Cardiac fibroblast (primary cell): ENCODE data around the gene PEAK3.

ENCODE experiments used
- DNase-seq, 2 donors: peaks; one replicate each; pipeline versions ENCODE4 v3.0.0 to v3.0.0-alpha.2; 2010; ENCODE audit warnings: low read depth in 2 of 2
- H3K4me3 ChIP-seq, 2 donors: replicated peaks in 1 of 2; 1 replicate in 1 of 2; 2 replicates in 1 of 2; pipeline ENCODE4 v1.5.1; 2011; ENCODE audit warnings: low read depth in 2 of 2, low read length in 2 of 2, mild to moderate bottlenecking in 2 of 2, moderate library complexity in 1 of 2
- TF ChIP-seq, protein P1 (sequence below): IDR thresholded peaks from one replicate; pipeline ENCODE4 v1.5.1; 2011; ENCODE audit warnings: low read depth, mild to moderate bottlenecking, low read length, inconsistent platforms

PEAK3 gene, protein sequence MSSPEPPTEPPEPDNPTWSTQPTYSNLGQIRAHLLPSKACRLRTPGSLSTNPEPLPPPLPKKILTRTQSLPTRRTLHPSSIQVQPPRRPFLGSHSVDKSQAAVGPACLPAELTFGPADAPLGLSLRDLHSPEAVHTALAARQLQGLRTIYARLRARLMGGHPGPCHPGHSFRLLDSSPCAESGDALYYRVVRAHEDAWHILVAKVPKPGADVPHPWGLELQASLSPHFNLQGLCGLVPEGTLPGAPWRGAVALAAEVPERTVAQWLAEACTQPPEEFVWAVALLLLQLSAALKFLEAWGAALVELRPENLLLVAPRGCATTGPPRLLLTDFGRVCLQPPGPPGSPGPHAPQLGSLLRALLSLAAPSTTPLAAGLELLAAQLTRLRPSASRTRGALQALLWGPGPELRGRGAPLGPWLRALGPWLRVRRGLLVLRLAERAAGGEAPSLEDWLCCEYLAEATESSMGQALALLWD

DNA sequence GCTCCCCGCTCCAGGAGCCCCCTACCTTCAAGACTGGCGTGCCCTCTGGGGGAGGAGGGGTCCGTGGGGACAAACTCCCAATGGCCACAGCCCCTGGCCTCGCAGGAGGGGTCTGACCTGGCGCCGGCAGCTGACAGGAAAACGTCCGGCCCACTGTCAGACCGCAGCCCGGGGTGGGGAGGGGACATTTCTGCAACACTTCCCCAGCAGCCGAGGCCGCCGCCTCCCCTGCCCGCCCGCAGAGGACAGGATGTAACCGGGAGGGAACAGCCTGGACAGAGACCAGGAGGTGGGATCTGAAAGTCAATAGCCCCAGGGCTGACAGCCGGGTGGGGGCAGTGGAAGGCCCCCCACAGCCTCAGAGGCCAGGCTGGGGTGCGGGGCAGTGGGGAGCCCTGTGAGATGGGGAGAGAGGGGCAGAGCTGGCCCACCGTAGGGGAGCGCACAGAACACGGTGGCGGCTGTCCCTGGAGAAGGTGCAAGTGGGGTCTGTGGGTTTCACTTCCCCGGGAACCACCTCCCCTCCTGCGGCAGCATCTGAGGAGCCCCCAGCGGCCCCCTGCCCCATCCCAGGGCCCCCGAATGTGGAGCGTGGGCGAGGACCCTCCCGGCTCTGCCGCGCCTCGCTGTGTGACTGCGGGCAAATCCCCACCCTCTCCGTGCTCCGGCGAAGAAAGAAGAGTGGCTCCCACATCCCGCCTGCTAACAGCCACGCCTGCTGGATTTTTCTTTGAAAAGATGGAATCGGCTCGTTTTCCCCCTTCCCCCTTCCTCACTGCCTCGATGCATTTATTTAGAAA is at the start of gene PEAK3:
TSS of gene PEAK3 (minus strand) at position 114 of the 800 bp plus-strand sequence. CDS start 1,244 bp downstream, outside the sequence.
- peak within 1 kb of the TSS; percentile 26 to 39 for H3K4me3 ChIP-seq
- peak; percentile 31 to 51 for DNase-seq
- TF ChIP-seq, protein P1, sequence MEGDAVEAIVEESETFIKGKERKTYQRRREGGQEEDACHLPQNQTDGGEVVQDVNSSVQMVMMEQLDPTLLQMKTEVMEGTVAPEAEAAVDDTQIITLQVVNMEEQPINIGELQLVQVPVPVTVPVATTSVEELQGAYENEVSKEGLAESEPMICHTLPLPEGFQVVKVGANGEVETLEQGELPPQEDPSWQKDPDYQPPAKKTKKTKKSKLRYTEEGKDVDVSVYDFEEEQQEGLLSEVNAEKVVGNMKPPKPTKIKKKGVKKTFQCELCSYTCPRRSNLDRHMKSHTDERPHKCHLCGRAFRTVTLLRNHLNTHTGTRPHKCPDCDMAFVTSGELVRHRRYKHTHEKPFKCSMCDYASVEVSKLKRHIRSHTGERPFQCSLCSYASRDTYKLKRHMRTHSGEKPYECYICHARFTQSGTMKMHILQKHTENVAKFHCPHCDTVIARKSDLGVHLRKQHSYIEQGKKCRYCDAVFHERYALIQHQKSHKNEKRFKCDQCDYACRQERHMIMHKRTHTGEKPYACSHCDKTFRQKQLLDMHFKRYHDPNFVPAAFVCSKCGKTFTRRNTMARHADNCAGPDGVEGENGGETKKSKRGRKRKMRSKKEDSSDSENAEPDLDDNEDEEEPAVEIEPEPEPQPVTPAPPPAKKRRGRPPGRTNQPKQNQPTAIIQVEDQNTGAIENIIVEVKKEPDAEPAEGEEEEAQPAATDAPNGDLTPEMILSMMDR: no peak

DNA sequence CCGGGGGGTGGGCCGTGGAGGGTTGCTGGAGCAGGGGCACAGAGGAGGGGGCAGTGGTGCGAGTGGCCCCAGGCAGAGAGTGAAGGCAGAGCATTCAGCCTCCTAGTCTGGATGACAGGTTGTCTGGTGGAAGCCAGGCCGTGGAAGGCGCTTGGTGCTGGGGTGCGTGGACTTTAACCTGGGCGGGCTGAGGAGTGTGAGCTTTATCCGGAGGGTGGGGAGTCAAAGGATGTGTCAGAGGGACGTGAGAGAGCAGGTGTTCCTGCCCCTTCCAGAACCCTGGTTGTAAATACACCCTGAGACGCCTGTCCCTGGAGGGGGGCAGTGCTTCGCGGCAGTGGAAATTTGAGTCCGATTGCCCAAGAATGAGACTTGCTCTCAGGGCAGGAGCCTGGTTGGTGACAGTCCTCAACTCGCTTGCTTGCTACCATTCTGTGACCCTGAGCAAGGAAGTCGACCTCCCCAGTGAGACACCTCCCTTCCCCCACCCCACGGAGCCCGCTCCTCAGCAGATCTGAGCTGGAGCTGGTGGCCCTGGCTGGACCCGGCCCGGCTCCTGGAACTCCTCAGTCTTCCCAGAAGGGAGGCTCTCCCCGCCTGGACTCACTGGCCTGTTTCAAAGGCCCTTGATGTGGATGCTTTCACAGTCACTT is 48.8 kb upstream of the PEAK3 start:
- TF ChIP-seq, protein P1: no peak
- DNase-seq: no peak
- H3K4me3 ChIP-seq: no peak overlapping the region

DNA sequence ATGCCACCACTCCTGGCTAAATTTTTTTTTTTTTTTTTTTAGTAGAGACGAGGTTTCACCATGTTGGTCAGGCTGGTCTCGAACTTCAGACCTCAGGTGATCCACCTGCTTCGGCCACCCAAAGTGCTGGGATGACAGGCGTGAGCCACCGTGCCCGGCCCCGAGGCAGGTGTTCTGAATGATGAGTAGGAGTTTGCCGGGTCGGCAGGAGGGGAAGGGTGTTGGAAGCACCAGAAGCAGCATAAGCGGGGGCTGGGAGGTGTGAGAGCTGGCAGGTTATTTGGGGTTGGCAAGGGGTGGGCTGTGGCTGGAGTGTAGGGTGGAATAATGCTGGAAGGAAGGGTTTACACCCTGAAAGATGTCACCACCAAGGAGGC is 48.3 kb upstream of the PEAK3 start:
- DNase-seq: no peak
- TF ChIP-seq, protein P1: no peak
- no peak overlapping the region for H3K4me3 ChIP-seq

DNA sequence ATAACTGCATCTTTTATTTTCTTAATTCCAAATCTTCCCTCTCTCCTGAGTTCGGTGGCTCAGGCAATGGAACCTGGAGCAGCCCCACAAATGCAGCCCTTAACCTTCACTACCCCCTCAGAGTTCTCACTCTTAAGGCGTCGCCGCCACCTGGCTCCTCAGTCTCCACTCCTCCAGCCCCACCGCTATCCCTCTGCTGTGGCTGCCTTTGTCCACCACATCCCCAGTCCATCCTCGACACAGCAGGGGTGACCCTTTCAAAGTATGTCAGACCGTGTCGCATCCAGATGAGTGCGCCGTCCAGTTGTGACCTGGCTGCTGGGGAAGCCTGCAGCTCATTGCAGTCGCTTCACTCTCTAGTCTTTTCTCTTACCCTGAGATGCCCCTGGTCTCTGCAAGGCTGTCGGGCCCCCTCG is 47.5 kb upstream of the PEAK3 start:
- TF ChIP-seq, protein P1: no peak
- DNase-seq: no peak
- peak overlapping the region; percentile 91 to 94 for H3K4me3 ChIP-seq

DNA sequence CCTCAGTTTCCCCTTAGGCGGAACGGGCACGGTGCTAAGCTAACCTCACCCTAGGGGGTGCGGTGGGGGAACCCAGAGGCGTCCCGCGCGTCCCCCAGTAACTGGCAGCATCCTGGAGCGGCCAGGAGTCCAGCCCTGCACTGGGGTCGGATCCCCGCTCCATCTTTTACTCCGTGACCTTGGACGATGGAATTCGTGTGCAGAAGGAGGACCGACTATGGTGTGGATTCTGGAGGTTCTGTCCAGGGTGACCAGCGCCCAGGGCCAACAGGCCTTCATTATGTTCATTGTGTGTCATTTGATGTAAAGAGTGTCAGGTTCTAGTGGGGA is 47.1 kb upstream of the PEAK3 start:
- H3K4me3 ChIP-seq: peak overlapping the region; percentile 91 to 94
- no peak for DNase-seq
- TF ChIP-seq, protein P1: no peak

DNA sequence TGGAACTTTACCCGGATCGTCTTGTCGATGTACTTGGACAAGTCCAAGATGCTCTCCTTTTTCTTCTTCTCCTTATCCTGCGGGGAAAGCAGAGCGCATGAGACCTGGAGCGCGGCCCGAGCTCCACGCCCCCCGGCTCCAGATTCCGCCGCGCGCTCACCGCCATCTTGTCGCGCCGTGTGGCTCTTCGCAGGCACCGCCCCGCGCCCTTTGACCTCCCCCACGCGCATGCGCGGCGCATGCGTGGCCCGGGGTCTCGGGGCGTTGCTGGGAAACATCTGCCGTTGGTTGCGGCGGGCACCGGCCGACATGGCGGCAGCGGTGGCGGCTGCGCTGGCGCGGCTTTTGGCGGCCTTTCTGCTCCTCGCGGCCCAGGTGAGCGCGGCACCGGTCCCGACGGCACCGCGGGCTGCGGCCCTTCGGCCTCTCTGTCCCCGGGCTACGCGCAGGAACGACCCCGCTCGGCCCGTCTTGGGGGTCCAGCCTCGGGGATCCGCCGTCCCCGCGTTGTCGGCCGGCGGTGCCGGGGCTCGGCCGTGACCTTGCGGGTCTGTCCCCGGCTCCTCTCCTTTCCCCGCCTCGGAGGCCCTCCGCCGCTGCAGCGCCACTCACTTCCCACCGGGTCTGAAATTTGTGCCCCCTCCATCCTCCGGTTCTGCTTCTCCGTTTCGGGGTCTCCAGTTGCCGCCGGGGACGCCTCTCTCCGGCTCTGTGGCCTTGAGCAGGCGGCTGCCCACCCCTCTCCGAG is 46.6 kb upstream of the PEAK3 start, which contains the start of the genes LSM7 and SPPL2B:
TSS of gene LSM7 (minus strand) at position 186 of the 748 bp plus-strand sequence. CDS start at position 166, 20 bp downstream.
TSS of gene SPPL2B (plus strand) at position 284 of the 748 bp plus-strand sequence. CDS start at position 310, 26 bp downstream.
- TF ChIP-seq, protein P1: no peak

More for the DNA sequence above, 46.6 kb upstream of the PEAK3 start, which contains the start of the genes LSM7 and SPPL2B:
- peak within 1 kb of the TSS; percentile 91 to 94 for H3K4me3 ChIP-seq
- DNase-seq: peak; percentile 85 to 92
